Liver (tissue), 9 donors: ENCODE measurements around the gene MGME1. TPM values are rescaled to one million over a fixed set of nuclear protein-coding genes. Genes with fewer than 3 reads are reported as not detected.

Experiments
- DNase-seq: peaks from one replicate; pipeline ENCODE4 v3.0.0-alpha.2; 2017; ENCODE audit warnings: low spot score
- H3K27ac ChIP-seq, 2 donors: one replicate each; pipeline ENCODE4 v1.7.0; 2013; ENCODE audit warnings: inconsistent platforms in 2 of 2, low read length in 2 of 2, control low read depth in 1 of 2, low read depth in 1 of 2, mild to moderate bottlenecking in 1 of 2
- H3K27me3 ChIP-seq, 4 donors: one replicate each; pipeline versions ENCODE4 v1.6.1 to v1.7.0; 2013; ENCODE audit warnings: low read length in 3 of 4, inconsistent platforms in 1 of 4, mild to moderate bottlenecking in 1 of 4, moderate library complexity in 1 of 4; ENCODE audit not compliant: control insufficient read depth in 4 of 4, insufficient read depth in 4 of 4
- H3K36me3 ChIP-seq, 4 donors: one replicate each; pipeline versions ENCODE4 v1.6.1 to v1.7.0; 2013; ENCODE audit warnings: low read length in 3 of 4, mild to moderate bottlenecking in 3 of 4, low read depth in 1 of 4, moderate library complexity in 1 of 4; ENCODE audit not compliant: control insufficient read depth in 4 of 4, insufficient read depth in 3 of 4
- H3K4me1 ChIP-seq, 4 donors: one replicate each; pipeline versions ENCODE4 v1.6.1 to v1.7.0; 2013; ENCODE audit warnings: low read length in 3 of 4, mild to moderate bottlenecking in 3 of 4, moderate library complexity in 1 of 4; ENCODE audit not compliant: control insufficient read depth in 4 of 4, insufficient read depth in 4 of 4
- H3K4me3 ChIP-seq, 3 donors: one replicate each; pipeline versions ENCODE4 v1.6.1 to v1.7.0; 2013; ENCODE audit warnings: low read length in 3 of 3, control low read depth in 1 of 3, low read depth in 1 of 3, mild to moderate bottlenecking in 1 of 3
- H3K9ac ChIP-seq, 2 donors: one replicate each; pipeline ENCODE4 v1.7.0; 2013; ENCODE audit warnings: low read length in 2 of 2, mild to moderate bottlenecking in 2 of 2, moderate library complexity in 2 of 2, control low read depth in 1 of 2, low read depth in 1 of 2
- H3K9me3 ChIP-seq, 4 donors: one replicate each; pipeline versions ENCODE4 v1.6.1 to v1.7.0; 2013; ENCODE audit warnings: low read length in 3 of 4; ENCODE audit not compliant: control insufficient read depth in 4 of 4
- ATF3 ChIP-seq: IDR thresholded peaks from 2 replicates; pipeline ENCODE4 v1.6.1; 2016; ENCODE audit warnings: antibody characterized with exemption
- CTCF ChIP-seq: fragments of 150-350 bp; IDR thresholded peaks from 2 replicates; pipeline ENCODE4 v1.5.1; 2017; ENCODE audit warnings: improper control_type of control experiment, low read depth, low read length; ENCODE audit not compliant: missing input control
- EGR1 ChIP-seq, 2 donors: IDR thresholded peaks; 2 replicates each; pipeline ENCODE4 v1.6.1; 2016 to 2018; ENCODE audit warnings: antibody characterized with exemption in 2 of 2, low read depth in 2 of 2
- FOXA1 ChIP-seq: IDR thresholded peaks from 2 replicates; pipeline ENCODE4 v1.6.1; 2016; ENCODE audit warnings: antibody characterized with exemption
- GABPA ChIP-seq, 2 donors: IDR thresholded peaks in 1 of 2; conservative IDR thresholded peaks in 1 of 2; 2 replicates each; pipeline ENCODE4 v1.6.1; 2016; ENCODE audit warnings: antibody characterized with exemption in 2 of 2, mild to moderate bottlenecking in 1 of 2, moderate library complexity in 1 of 2
- HNF4A ChIP-seq, 2 donors: conservative IDR thresholded peaks; 2 replicates each; pipeline ENCODE4 v1.6.1; 2016; ENCODE audit warnings: antibody characterized with exemption in 2 of 2, mild to moderate bottlenecking in 2 of 2
- HNF4G ChIP-seq: IDR thresholded peaks from 2 replicates; pipeline ENCODE4 v1.6.1; 2016; ENCODE audit warnings: antibody characterized with exemption
- JUND ChIP-seq, 2 donors: IDR thresholded peaks; 2 replicates each; pipeline ENCODE4 v1.6.1; 2016; ENCODE audit warnings: antibody characterized with exemption in 2 of 2
- NR2F2 ChIP-seq: IDR thresholded peaks from 2 replicates; pipeline ENCODE4 v1.6.1; 2016; ENCODE audit warnings: antibody characterized with exemption
- RAD21 ChIP-seq, 2 donors: IDR thresholded peaks; 2 replicates each; pipeline ENCODE4 v1.6.1; 2016; ENCODE audit warnings: antibody characterized with exemption in 2 of 2, mild to moderate bottlenecking in 2 of 2
- REST ChIP-seq: IDR thresholded peaks from 2 replicates; pipeline ENCODE4 v1.6.1; 2016; ENCODE audit warnings: antibody characterized with exemption, mild to moderate bottlenecking
- RXRA ChIP-seq, 2 donors: IDR thresholded peaks; 2 replicates each; pipeline ENCODE4 v1.6.1; 2017 to 2018; ENCODE audit warnings: antibody characterized with exemption in 2 of 2, mild to moderate bottlenecking in 1 of 2
- SP1 ChIP-seq: IDR thresholded peaks from 2 replicates; pipeline ENCODE4 v1.6.1; 2018; ENCODE audit warnings: antibody characterized with exemption, mild to moderate bottlenecking
- YY1 ChIP-seq: IDR thresholded peaks from 2 replicates; pipeline ENCODE4 v1.6.1; 2016; ENCODE audit warnings: antibody characterized with exemption, mild to moderate bottlenecking
- ZBTB33 ChIP-seq: IDR thresholded peaks from 2 replicates; pipeline ENCODE4 v1.6.1; 2016; ENCODE audit warnings: antibody characterized with exemption
- WGBS: extraction: QIAGEN DNeasy Blood & Tissue Kit; methylation state at CpG from one replicate; pipeline ENCODE4 v1.1.7; 2013; 5-methylcytosine and 5-hydroxymethylcytosine counted together
- polyA plus RNA-seq, 2 donors: library from polyadenylated mRNA; stranded (reverse) in 1 of 2; unstranded in 1 of 2; fragments of 200-250 nt in 1 of 2; fragments of >200 nt in 1 of 2; fragmentation: Nextera tagmentation in 1 of 2; extraction: Ambion mirVana in 1 of 2; gene quantifications; one replicate each; pipeline versions ENCODE4 v1.2.1 to v1.2.3, GENCODE V29; 2013 to 2015
- total RNA-seq, 2 donors: library from RNA; depleted of rRNA; stranded (reverse); fragments of >200 nt; gene quantifications; one replicate each; pipeline ENCODE4 v1.2.3, GENCODE V29; 2014
- donor health status: healthy.
- donor health status: healthy.
- donor health status: healthy.
- donor health status: healthy.
- donor health status: healthy.

The MGME1 gene
- total and polyA plus RNA-seq, 4 donors: 4.2 to 26.8 (median 6.7) TPM

- TF ChIP-seq RXRA (IDR thresholded peaks at IDR 0.05) (no peak), RAD21 (IDR thresholded peaks at IDR 0.05) (no peak), FOXA1 (no peak), HNF4G (no peak), CTCF (no peak)
These were observed 40.0 kb upstream of the MGME1 start (continued) for GRCh38 chr20:17928633-17929311.

- Histone ChIP-seq H3K27me3 (no peaks in the 10 kb centered on the region), H3K9me3 (no peaks in the 10 kb centered on the region), H3K36me3 (no peaks in the 10 kb centered on the region), H3K27ac (no peak overlapping the region), H3K4me1 (peaks cover 0 to 3% (median under 1%) of the 10 kb centered on the region in 4 donors), H3K9ac (no peak overlapping the region), H3K4me3 (no peak overlapping the region)
- no peak for TF ChIP-seq JUND (IDR thresholded peaks at IDR 0.05)
- no peak for TF ChIP-seq ATF3
- TF ChIP-seq REST: no peak
- no peak for TF ChIP-seq ZBTB33
- DNase-seq: no peak
- WGBS: 90% methylated on average over 1 of the region's 1 CpG
These were observed 37.3 kb upstream of the MGME1 start for GRCh38 chr20:17931513-17931912.

GRCh38 chr20:17932396-17932795, 36.4 kb upstream of the MGME1 start:
- no peak for DNase-seq
- H3K27ac ChIP-seq: no peak overlapping the region
- no peaks in the 10 kb centered on the region for H3K9me3 ChIP-seq
- H3K27me3 ChIP-seq: no peaks in the 10 kb centered on the region
- H3K36me3 ChIP-seq: no peaks in the 10 kb centered on the region
- no peak overlapping the region for H3K9ac ChIP-seq
- peaks cover 0 to 2% (median 0%) of the 10 kb centered on the region in 4 donors for H3K4me1 ChIP-seq
- 82% methylated on average over 5 of the region's 5 CpGs for WGBS
- TF ChIP-seq RXRA (IDR thresholded peaks at IDR 0.05): no peak
- no peak for TF ChIP-seq EGR1 (IDR thresholded peaks at IDR 0.05; ENCODE audit: low read depth in 2 of 2)
- no peak for TF ChIP-seq NR2F2
- no peak for TF ChIP-seq HNF4G
- TF ChIP-seq YY1: no peak
- no peak for TF ChIP-seq GABPA (IDR thresholded peaks at IDR 0.05 in 1 of 2, conservative IDR thresholded peaks at IDR 0.05 in 1 of 2)
- TF ChIP-seq ATF3: no peak
- TF ChIP-seq SP1: no peak
- no peak for TF ChIP-seq HNF4A (conservative IDR thresholded peaks at IDR 0.05)
- TF ChIP-seq CTCF: no peak
- no peak overlapping the region for H3K4me3 ChIP-seq
